NCI-H187 (cell line): Measurements from ENCODE around the gene SYT17.
A peak's percentile ranks its signal among the peaks of the same experiment; 100 is the strongest.

Experiments
- DNase-seq, 2 experiments: peaks; one replicate each; lab custom pipeline; 2025; lab: John Stamatoyannopoulos, UW

The SYT17 gene

DNA sequence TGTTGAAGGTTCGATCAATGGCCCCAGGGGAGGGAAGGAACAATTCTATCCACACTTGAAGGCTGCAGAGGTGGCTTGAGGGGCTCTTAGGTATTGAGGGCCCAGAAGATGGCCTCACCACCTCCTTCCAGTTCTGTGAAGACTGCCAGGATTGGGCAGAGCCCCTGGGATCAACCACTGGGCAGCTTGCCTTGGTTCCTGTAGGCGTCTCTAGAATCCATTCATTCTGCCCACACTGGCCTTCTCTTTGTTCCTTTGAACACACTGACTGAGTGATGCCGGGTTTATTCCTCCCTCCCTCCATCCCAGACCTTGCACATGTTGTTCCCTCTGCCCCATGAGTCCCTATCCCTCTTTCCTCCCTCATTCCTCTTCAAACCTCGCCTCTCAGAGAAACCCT lies 50.5 kb downstream of the SYT17 start:
- no peak for DNase-seq

DNA sequence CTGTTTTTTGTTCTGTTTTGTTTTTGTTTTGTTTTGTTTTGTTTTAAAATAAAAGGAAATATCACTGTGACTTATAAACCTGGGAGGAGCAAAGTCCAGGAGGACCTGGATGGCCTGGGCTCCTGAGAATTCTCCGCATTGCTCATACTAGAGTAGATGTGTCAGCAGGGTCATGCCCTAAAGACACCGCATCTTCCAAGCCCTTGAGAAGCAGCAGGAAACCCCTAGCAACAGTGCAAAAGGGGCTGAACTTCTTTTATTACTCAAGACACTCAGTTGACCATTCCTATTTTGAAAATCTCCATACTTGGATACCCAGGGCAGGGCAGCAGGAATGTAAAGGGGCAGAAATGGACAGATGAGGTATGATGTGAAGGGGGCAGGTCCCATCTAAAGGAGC lies 51.8 kb downstream of the SYT17 start:
- DNase-seq: no peak

DNA sequence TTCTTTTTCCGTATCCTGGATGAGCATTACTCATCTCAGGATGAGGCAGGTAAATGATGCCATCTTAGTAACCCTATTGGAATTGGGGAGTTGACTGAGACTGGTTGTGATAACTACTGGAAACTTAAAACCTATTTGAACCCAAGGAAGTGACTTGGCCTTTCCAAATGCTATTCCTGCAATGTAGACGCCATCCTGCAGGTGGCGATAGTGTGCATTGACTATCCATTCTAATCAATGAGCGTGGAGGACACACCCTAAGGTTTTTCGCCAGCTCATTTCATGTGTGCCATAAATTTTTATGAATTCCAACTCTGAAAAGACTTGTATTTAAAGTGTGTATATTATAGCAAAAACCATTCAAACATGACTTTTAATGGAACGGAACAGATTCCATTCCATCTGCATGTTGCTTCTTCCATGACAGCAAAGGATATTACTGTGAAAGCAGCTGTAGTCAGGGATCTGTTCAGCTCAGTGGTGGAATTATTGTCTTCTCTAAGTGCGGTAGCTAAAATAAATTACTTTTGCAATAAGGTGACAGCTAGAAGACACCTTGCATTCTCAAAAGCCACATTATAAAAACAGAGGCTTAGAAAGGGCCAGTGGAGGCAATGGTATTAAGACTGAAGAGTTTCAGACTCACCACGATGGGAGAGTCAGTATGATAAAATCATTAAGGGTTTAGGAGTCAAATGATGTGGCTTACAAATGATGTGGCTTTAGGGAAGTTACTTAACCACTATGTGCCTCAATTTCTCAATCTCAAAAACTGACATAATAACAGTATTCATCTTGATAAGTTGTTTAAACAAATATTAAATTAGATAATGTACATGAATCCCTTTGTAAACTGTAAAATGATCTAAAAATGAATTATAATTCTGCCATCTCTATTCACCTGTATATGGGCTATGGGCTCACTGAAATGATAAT lies 55.5 kb downstream of the SYT17 start:
- DNase-seq: peak in 1 of 2 experiments; percentile 17

- DNase-seq: no peak
These were observed 57.6 kb downstream of the SYT17 start for GRCh38 chr16:19225651-19226050.

GRCh38 chr16:19227643-19228042 lies 59.6 kb downstream of the SYT17 start:
- DNase-seq: no peak

DNA sequence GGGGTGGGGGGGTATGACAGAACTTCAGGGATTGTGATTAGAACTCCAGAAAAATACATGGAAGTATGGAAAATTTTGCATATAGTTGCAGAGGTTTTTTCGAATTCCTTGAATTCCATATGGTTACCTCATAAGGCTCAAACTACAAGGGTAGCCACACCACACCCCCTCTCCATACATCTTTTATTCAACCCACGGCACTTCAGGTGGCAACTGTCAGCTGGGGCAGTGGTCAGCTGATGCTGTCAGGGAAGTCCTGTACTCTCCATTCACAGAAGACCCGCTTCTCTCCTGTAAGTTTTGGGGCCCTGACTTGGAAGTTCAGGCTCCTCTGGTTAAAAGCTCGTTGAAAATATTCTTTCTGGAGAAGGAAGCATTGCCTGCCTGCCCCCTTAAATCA lies 60.0 kb downstream of the SYT17 start:
- DNase-seq: no peak

DNA sequence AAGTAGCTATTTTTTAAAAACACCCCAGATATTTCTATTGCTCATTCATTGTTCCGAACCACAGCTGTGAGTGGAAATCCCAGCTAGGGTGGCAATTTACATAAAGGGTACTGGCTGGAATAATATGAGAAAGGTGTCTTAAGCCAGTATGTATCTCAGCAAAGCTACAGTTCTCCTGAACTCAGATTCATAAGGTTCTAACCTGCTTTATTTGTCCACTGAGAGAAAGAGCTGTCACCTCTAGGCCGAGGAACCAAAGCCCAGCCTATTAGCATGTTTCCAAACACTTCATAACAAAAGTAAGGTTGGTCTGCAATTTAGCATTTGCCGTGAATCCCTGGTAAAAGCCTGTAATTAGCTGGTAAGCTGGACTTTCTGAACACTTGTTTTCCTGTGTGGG lies 60.5 kb downstream of the SYT17 start:
- DNase-seq: no peak

GRCh38 chr16:19230575-19230974 lies 62.5 kb downstream of the SYT17 start:
- no peak for DNase-seq

DNA sequence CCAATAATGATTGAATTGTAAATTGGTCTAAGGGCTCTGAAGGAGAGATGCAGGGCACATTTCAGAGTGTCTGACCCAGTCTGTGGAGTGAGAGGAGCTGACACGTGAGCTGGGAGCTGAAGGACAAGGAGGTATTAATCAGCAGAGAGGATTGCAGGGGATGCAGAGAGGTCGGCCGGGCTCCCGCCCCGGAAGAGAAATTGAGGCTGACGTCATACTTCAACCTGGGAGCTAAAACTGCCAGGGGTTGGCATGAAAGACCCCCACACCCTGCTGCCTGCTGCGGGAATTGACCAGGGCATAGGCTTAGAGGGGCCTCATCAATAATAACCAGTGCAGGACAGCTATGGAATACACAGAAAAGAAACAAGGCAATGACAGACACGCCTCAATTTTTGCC lies 63.8 kb downstream of the SYT17 start:
- DNase-seq: no peak

GRCh38 chr16:19232988-19233387 lies 64.9 kb downstream of the SYT17 start:
- no peak for DNase-seq

DNA sequence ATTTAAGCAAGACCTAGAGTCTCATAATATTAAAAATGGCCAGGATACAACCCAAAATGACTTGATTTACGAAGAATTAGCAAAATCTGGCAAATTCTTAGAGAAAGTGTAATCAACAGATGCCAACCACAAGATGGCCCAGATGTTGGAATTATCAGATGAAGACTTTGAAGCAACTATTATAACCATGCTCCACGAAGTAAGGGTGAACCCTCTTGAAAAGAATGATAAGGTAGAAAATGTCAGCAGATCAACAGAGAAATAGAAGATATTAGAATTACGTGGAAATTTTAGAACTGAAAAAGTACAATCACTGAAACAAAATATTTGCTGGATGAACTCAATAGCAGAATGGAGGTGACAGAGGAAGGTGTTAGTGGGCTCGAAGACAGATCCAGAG lies 67.4 kb downstream of the SYT17 start:
- no peak for DNase-seq

GRCh38 chr16:19235886-19236285 lies 67.8 kb downstream of the SYT17 start:
- DNase-seq: no peak

DNA sequence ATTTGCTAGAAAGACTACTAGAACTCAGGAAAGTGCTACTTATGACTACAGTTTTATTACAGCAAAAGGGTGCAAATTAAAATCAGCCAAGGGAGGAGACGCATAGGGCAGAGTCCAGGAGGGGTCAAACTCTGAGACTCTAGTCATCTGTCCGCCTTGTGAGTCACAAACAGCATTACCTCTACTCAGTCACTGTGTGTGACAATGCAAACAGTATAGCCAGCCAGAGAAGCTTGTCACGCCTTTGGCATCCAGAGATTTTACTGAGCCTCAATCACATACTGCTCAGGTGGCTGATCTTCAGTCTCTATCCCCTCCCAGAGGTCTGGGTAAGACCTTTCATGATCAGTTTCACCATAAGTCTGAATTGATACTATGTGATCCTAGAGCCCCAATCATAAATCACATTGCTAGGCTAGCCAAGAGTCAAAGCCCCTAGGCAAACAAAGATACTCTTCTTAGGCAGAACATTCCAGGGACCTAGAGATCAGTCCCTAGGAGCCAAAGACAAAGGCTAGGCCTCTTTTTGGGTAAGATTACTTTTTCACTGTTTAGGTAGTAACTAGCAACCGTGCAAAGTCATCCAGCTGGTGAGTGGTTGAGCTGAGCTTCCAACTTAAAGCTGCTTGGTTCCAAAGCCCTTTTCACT lies 68.6 kb downstream of the SYT17 start:
- no peak for DNase-seq

DNA sequence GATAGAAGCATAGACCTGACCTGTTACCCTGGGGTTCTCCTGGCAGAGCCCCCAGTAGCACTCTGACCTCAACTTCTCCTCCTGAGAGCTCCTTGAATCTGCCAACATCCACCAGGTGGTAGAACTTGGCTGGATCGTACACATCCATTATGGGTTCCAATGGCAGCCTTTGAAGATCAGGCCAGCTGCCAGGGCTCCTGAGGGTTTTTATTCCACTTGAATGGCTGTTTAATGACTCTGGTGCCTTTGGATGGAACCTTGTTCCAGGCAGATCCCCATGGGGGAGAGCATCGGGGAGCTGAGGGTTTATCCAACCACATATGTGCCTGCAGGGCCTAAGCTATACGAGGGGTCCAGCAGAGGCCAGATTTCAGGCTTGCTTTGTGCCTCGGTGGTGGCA lies 70.4 kb downstream of the SYT17 start:
- DNase-seq: no peak

GRCh38 chr16:19239511-19240155 lies 71.6 kb downstream of the SYT17 start:
- DNase-seq: no peak

GRCh38 chr16:19240494-19240893 lies 72.5 kb downstream of the SYT17 start:
- no peak for DNase-seq

DNA sequence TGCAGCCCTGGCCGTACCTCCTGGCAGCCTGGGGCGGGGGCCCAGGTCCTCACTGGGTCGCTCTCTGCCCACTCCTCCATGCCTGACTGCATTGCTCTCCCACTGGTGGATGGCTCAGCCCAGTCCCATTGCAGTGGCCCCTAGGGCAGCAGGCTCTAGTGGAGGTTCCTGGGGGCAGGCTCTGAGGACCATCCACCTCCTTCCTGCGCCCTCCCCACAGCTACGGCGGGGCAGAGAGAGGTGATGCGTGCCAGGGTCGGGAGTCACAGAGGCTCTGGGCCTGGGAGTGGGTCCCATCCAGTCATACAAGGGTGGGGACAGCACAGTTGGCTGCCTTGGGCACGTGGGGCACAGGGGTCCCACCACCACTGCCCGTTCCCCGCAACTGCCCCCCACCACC lies 73.5 kb downstream of the SYT17 start:
- no peak for DNase-seq

- DNase-seq: no peak
These were observed 74.1 kb downstream of the SYT17 start for GRCh38 chr16:19242186-19242585.

DNA sequence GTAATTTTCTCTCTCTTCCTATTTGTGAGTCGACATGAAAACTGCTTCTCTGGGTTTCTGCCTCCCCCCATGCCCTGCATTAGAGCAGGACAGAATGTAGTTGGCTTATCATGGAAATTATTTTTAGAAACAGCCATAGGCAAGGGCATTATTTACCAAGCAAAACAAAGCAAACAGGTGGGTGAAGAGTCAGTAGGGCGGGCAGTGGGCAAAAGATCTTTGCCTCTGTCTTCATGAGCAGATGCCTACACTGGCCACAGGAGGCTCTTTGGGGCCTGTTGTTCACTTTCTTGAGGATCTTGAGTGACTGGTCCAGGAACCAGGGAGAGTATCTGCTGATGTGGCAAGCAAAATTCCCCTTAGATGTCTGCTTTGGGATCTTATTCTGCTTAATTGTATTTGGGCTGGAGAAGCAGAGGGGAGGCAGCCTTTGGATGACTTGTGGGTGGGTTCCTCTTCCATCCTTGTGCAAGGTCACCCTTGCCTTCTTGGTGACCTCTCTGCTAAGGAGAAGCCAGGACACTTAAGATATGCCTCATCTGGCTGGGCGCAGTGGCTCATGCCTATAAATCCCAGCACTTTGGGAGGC lies 75.0 kb downstream of the SYT17 start:
- no peak for DNase-seq

- DNase-seq: peak; percentile 42 to 74
These were observed 77.4 kb downstream of the SYT17 start for GRCh38 chr16:19245326-19245925.

GRCh38 chr16:19252904-19253303 lies 84.9 kb downstream of the SYT17 start:
- no peak for DNase-seq

GRCh38 chr16:19254611-19255010 lies 86.6 kb downstream of the SYT17 start:
- no peak for DNase-seq
